HTERT RPE-1 (cell line): ENCODE data around the gene TNFRSF19.
"Not testable (repeated sequence)": the region's sequence is repeated elsewhere in the genome, so short reads cannot be mapped to it uniquely, and the experiment has no call there.

ENCODE experiments used
- in situ Hi-C: fragments of 300-500 bp; cut with MboI; formaldehyde crosslinking; loops from 4 replicates; pipeline ENCODE4 v1.14.3; 2020; ENCODE audit warnings: low sequenced_read_pairs

TNFRSF19 gene

GRCh38 chr13:23652909-23653726, 82.9 kb downstream of the TNFRSF19 start:
- in situ Hi-C loops, result no loop called here

DNA sequence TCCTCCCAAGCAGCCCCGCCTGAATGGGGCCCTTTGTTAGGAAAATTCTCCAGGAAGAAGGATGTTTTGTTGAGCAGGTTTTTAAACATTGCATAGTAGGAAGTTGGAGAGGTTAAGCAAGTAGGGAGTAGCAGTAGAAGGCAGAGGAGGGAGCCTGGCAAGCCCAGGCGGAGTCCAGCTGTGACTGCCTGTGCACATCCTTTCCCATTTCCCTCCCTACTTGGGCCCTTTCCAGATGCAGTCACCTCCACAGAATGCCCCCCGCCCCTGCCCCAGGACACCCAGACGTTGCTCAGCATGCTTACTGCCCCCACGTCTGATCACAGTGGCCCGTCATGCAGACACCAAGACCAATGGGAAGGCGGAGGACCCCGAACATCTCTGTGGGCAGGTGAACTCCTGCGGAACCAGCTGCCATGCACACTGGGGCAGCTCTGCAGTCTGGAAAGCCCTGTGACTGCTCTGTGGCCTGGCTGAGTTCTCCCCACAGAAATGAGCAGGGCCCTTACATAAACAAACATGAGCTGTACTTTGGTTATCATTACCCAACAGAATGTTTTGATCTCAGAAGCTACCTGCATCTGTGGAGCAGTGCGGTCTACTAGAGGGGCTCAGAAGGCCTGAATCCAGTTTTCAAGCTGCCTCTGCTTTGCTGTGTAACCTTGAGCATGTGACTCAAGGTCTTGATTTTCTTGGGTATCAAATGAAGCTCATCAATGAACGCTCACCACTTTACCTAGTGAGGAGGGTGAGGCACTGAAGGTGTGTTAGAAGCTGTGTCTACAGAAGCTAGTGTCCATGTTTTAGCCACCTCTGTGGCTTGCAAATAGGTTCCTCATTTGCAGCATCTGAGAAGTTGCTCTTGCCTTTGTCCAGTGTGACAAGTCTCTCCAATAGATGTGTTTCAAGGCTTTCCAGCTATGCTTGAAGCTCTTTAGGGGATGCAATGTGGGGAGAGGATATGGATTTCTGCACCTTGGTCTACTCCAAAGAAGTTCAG, 84.2 kb downstream of the TNFRSF19 start:
- in situ Hi-C loops, result no loop called here

DNA sequence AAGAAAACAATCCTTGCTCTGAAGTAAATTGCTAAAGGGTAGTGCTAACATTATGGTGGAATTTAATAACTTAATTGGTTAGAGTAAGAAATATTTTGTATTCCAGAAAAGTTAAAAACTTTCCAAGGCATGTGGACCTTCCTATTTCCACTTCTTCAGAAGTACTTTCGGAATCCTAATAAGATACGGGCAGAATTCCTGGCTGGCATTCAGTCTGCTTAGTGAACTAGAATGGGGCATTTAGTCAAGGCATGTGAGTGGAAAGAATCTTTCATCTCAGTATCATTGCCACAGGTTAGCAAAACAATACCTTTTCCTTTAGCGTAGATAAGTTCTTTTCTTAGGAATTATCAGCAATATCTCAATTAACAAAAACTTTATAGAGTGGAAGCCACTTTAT, 85.1 kb downstream of the TNFRSF19 start:
- in situ Hi-C loops, result no loop called here

- in situ Hi-C loops, result no loop called here
Measured at GRCh38 chr13:23656637-23657371, 86.6 kb downstream of the TNFRSF19 start.

DNA sequence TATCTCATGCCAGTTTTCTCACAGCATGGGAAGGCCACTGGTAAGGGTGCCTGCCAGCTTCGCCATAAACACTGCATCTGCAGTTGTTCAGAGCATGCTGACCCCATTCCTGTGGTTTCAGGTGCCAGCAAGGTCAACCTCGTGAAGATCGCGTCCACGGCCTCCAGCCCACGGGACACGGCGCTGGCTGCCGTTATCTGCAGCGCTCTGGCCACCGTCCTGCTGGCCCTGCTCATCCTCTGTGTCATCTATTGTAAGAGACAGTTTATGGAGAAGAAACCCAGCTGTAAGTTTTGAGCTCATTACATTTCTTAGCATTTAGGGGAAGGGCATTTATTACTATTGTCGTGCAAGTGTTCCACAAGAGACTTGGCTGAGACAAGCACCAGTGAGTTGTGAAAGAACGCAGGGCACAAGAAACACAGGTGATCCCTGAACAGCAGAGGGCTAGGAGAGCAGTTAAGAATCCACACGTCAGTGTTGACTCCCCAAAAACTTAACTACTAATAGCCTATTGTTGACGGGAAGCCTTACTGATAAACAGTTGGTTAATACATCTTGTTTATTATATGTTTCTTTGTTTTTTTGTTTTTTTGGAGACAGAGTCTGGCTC, 88.8 kb downstream of the TNFRSF19 start:
- in situ Hi-C loops, result no loop called here

- in situ Hi-C loops, result no loop called here
Measured at GRCh38 chr13:23660249-23660648, 90.0 kb downstream of the TNFRSF19 start.

GRCh38 chr13:23666582-23666981, 96.4 kb downstream of the TNFRSF19 start:
- in situ Hi-C loops, result no loop called here

DNA sequence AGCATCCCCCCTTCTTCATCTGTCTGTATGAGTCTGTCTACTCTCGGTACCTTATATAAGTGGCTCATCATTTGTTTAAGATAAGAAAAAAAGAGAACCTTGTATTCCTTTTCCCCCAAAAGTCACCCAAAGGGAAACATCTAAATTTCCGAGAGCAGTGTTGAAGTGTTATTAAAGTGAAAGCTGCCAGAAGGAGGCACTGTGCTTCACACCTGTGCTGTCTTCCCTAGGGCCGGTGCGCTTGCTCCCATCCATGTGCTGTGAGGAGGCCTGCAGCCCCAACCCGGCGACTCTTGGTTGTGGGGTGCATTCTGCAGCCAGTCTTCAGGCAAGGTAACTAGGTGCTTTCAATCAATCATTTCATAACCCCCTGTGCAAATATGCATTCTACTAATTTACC, 97.5 kb downstream of the TNFRSF19 start:
- in situ Hi-C loops, result no loop called here

- in situ Hi-C loops, result no loop called here
Measured at GRCh38 chr13:23668562-23668961, 98.3 kb downstream of the TNFRSF19 start.

DNA sequence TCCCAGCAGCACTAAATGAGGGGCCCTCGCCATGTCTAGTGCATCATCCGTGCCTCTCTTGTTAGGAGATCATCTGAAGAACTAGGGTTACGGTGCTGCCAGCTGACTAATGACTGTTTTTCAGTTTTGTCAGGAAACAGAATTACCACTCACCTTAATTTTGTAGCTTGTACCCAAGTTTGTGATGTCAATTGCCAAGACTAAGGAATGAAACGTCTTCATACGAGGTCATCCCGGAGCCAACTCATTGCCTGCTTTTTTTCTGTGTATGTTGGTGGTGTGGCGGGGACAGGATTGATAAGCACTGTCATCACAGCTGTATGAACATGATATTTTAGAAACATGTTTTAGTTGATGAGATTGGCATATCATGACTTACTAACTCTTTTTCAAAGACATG, 100.6 kb downstream of the TNFRSF19 start:
- in situ Hi-C loops, result no loop called here

DNA sequence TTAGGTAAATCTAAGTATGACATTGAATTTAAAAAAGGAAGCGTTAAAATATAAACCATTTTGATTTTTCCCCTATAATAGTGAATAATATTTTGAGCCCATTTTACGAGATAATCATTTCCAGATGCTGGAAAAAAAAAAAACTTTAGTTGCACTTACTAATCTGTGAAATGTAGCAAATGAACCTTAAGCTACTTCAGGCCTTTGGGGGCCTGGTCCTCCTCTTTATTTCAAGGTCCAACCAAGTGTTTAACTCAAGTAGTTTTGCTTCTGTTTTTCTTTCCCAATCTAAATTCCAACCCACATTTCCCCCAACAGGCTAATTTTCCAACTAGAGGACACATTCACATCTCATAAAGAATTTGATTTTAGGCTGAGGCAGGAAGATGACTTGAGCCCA, 101.2 kb downstream of the TNFRSF19 start:
- in situ Hi-C loops, result no loop called here

GRCh38 chr13:23671897-23672296, 101.7 kb downstream of the TNFRSF19 start:
- in situ Hi-C loops, result no loop called here

DNA sequence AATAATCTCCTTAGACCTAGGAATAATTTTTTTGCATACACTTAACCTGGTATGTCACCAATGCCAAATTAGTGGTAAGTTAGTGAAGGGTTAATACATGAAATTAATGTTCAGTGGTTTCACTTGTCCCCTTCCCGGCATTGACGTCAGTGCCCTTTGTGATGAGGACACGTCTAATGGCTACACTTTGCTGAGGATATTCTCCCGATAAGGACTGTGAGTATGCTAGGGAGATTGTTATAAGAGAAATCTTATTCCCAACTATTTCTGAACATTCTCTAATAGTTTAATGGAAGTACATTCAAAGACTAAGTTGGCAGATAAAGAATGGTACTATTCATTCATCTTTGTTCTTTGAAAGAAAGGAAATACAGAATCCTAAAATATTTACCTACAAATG, 102.4 kb downstream of the TNFRSF19 start:
- in situ Hi-C loops, result no loop called here

DNA sequence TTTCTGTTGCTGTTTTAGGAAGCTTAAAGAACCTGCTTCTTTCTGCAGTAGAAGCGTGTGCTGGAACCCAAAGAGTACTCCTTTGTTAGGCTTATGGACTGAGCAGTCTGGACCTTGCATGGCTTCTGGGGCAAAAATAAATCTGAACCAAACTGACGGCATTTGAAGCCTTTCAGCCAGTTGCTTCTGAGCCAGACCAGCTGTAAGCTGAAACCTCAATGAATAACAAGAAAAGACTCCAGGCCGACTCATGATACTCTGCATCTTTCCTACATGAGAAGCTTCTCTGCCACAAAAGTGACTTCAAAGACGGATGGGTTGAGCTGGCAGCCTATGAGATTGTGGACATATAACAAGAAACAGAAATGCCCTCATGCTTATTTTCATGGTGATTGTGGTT, 103.1 kb downstream of the TNFRSF19 start:
- in situ Hi-C loops, result no loop called here

DNA sequence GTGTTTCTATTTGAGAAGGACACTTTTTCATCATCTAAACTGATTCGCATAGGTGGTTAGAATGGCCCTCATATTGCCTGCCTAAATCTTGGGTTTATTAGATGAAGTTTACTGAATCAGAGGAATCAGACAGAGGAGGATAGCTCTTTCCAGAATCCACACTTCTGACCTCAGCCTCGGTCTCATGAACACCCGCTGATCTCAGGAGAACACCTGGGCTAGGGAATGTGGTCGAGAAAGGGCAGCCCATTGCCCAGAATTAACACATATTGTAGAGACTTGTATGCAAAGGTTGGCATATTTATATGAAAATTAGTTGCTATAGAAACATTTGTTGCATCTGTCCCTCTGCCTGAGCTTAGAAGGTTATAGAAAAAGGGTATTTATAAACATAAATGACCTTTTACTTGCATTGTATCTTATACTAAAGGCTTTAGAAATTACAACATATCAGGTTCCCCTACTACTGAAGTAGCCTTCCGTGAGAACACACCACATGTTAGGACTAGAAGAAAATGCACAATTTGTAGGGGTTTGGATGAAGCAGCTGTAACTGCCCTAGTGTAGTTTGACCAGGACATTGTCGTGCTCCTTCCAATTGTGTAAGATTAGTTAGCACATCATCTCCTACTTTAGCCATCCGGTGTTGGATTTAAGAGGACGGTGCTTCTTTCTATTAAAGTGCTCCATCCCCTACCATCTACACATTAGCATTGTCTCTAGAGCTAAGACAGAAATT, 103.8 kb downstream of the TNFRSF19 start:
- in situ Hi-C loops, result no loop called here

- in situ Hi-C loops, result no loop called here
Measured at GRCh38 chr13:23674795-23675640, 104.8 kb downstream of the TNFRSF19 start.

- in situ Hi-C loops, result not testable (repeated sequence)
Measured at GRCh38 chr13:23677679-23678288, 107.6 kb downstream of the TNFRSF19 start.

GRCh38 chr13:23678795-23679194, 108.6 kb downstream of the TNFRSF19 start:
- in situ Hi-C loops, result no loop called here

GRCh38 chr13:23679220-23679619, 109.0 kb downstream of the TNFRSF19 start:
- in situ Hi-C loops, result no loop called here
